HG03025 (cell line): ENCODE results near the gene SELENOO.

ENCODE experiments used
- ATAC-seq: cut with Tn5 transposase; IDR thresholded peaks from one replicate; pipeline ENCODE4 v1.9.1; 2021; ENCODE audit warnings: mild to moderate bottlenecking, moderate library complexity; ENCODE audit not compliant: unreplicated experiment, low FRiP score

Gene SELENOO

GRCh38 chr22:50171319-50171964 lies 29.4 kb upstream of the SELENOO start:
- no peak for ATAC-seq

DNA sequence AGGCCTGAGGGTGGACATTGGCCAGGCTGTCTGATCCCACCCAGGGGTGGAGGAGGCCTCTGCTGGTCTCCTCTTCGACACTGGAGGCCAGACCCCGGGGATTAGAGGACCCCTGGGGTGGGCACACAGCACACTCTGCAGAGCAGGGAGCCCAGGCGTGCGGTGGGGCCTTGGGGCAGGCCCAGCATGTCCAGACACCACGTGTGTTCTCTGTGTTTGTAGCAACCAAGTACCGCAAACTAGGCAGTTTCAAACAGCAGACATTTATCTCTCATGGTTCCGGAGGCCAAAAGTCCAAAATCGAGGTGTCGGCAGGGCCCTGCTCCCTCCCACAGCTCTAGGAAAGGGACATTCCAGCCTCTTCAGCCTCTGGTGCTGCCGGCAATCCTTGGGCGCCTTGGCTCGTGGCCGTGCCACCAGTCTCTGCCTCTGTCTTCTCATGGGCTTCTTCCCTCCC lies 28.8 kb upstream of the SELENOO start:
- ATAC-seq, result no peak

DNA sequence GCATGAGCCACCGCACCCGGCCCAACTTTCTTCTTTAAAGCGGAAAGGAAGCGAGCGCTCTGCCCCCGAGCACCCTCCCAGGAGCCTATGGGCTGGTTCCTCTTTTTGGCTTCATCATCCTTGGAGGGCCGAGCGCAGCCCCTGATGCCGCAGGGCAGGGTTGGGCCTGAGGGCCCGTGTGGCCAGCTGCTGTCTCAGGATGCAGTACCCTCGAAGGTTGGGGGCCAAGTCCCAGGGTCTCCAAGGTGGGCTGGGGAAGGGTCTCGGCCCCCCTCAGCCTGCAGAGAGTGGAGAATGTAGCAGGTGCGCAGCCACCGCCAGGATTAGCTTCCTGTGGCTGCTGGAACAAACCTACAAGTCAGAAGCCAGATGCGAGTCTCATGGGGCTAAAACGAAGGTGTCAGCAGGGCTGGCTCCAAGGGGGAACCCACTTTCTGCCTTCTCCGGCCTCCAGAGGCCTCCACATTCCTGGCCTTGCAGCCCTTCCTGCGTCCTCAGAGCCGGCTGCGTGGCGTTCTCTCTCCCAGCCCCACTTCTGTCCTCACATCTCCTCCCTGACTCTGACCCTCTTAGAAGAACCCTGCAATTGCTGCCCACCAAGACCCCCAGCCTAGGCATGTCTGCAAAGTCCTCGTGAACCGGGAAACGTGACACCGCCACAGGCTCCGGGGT lies 27.4 kb upstream of the SELENOO start:
- ATAC-seq, result no peak

- no peak for ATAC-seq
These were observed 26.8 kb upstream of the SELENOO start for GRCh38 chr22:50173983-50174355.

DNA sequence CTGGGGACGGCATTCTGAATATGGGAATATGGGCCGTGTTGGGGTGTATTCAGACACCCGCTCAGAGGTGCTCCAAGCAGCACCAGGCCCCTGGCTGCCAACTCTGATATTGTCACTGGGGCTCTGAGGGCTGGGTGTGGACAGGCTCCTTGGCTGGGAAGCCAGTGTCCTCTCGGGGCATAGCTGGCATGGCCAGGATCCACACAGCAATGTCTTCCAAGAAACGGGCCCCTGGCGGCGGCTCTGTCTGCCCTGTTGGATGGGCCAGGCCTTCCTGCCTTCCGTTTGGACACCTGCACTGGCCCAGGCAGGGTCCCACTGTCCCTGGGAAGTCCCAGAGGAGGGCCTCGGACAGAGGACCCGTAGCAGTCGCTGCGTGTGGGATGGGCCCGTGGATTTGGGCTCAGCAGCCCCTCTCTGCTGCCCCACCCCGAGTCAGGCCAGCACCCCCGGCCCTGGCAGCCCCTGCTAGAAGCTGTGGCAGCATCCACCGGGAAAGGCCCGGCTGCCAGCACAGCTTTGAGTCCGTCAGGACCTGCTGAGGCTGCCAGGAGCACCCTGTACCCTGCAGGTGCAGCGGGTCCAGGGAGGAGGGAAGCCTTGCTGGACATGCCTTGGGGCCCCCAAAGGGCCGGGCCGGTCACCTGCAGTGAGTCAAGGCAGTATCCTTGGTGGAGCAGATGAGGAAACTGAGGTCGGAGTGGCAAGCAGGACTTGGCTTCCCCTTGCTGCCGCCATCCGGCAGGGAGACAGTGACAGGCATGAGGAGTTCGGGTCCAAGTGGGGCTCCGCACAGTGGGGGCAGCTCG lies 26.2 kb upstream of the SELENOO start:
- no peak for ATAC-seq

GRCh38 chr22:50175191-50175461 lies 25.7 kb upstream of the SELENOO start:
- no peak for ATAC-seq

- no peak for ATAC-seq
These were observed 24.6 kb upstream of the SELENOO start for GRCh38 chr22:50175921-50176849.

DNA sequence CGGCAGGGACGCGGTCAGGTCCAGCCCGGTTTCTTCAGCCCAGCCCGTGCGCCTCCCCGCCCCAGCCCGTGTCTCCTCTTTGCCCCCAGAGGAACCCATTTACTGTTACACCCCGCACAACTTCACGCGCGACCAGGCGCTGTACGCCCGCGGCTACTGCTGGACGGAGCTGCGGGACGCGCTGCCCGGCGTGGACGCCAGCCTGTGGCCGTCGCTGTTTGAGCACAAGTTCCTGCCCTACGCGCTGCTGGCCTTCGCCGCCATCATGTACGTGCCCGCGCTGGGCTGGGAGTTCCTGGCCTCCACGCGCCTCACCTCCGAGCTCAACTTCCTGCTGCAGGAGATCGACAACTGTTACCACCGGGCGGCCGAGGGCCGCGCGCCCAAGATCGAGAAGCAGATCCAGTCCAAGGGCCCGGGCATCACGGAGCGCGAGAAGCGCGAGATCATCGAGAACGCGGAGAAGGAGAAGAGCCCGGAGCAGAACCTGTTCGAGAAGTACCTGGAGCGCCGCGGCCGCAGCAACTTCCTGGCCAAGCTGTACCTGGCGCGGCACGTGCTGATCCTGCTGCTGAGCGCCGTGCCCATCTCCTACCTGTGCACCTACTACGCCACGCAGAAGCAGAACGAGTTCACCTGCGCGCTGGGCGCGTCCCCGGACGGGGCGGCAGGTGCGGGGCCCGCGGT lies 23.8 kb upstream of the SELENOO start:
- ATAC-seq, result no peak

GRCh38 chr22:50177537-50178470 lies 23.0 kb upstream of the SELENOO start:
- ATAC-seq, result no peak

GRCh38 chr22:50178471-50178864 lies 22.3 kb upstream of the SELENOO start:
- ATAC-seq, result no peak

- no peak for ATAC-seq
These were observed 21.6 kb upstream of the SELENOO start for GRCh38 chr22:50178871-50179869.

GRCh38 chr22:50179937-50180726 lies 20.7 kb upstream of the SELENOO start:
- no peak for ATAC-seq

- no peak for ATAC-seq
These were observed 19.9 kb upstream of the SELENOO start for GRCh38 chr22:50180727-50181521.

DNA sequence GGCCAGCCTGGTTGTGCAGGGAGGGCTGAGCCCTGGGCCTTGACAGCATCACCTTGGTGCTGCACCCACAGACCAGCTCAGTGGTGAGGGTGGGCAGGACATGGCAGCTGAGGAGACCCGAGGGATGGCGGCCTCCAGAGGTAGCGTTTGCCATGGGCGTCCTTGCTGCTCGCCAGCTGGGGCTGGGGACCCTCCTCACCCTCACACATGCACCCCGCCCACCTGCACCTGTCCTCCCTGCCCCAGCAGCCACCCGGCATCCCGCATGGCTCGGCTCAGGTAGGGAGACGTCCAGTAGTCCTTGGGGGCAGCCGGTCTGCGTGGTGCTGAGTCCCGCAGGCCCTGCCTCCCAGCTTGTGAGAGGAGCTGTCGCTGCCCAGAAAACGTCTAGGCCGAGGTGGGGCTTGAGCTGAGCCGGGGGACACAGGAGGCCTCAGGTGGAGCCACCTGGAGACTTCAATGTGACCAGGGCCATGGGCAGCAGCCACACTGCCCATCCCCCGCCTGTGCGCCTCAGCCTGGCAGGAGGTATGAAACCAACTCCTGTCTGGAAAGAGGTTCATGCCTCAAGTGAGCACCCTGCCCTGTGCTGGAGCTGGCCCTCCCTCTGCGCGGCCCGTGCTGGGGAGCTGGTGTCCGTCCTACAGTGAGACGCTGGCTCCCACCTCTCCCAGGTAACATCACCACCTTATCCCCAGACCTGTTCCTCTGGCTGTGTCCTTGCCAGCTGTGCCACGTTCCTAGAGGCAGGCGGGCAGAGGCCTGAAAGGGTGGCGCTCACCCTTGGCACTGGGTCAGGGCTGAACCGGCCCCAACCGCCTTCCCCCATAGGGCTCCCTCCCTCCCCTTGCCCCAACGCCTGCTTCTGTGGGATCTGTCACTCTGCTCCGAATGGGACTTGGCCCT lies 18.4 kb upstream of the SELENOO start:
- no peak for ATAC-seq
